HG02938 (cell line): ENCODE results near the gene GAS7.

ENCODE experiments used
- ATAC-seq: cut with Tn5 transposase; IDR thresholded peaks from one replicate; pipeline ENCODE4 v1.9.1; 2021; ENCODE audit warnings: mild to moderate bottlenecking, moderate library complexity; ENCODE audit not compliant: unreplicated experiment

GAS7 gene

GRCh38 chr17:10053782-10054540 lies 144.4 kb downstream of the GAS7 start:
- ATAC-seq: no peak

- ATAC-seq: no peak
Measured at GRCh38 chr17:10052106-10052813, 146.1 kb downstream of the GAS7 start.

DNA sequence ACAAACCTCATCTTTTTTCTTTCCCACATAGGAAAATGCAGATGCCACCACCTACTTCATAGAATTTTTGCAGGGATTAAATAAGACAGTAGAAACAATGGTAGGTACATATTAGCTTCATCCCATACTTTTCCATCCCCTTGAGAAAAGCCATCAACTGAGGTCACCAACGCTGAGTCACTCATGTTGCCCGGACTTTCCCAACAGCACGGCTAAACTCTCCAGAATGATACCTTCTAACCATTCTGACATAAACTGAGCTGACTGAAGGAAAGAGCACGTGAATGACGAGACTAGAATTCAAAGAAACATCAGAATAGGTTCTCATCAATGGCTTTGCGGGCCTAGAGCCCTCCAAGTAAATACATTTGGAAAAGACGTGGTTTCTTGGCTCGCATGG lies 147.3 kb downstream of the GAS7 start:
- ATAC-seq: peak; percentile 14

DNA sequence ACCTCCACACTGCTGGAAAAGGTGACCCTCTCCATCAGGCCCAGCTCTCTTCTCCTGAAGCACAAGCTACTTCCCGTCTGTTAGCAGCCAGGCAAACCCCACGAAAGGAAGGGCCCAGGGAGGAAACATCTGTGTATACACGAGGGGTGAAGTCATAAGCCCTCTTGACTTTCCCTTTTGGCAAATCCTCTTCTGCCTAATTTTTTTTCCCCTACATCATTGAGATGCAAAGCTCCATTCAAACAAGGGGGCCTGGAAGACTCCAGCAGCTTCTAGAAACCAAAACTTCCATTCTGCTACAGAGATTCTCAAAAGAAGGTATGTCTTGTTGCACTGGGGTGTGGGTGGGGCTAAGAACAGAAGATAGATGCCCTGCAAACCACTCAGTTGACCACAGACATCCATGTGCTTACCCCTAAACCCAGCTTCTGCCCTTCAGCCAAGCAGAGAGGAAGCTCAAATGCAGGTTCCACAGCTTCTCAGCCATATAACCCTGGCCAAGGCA lies 147.8 kb downstream of the GAS7 start:
- peak; percentile 36 for ATAC-seq

GRCh38 chr17:10048629-10049350 lies 149.6 kb downstream of the GAS7 start:
- no peak for ATAC-seq

DNA sequence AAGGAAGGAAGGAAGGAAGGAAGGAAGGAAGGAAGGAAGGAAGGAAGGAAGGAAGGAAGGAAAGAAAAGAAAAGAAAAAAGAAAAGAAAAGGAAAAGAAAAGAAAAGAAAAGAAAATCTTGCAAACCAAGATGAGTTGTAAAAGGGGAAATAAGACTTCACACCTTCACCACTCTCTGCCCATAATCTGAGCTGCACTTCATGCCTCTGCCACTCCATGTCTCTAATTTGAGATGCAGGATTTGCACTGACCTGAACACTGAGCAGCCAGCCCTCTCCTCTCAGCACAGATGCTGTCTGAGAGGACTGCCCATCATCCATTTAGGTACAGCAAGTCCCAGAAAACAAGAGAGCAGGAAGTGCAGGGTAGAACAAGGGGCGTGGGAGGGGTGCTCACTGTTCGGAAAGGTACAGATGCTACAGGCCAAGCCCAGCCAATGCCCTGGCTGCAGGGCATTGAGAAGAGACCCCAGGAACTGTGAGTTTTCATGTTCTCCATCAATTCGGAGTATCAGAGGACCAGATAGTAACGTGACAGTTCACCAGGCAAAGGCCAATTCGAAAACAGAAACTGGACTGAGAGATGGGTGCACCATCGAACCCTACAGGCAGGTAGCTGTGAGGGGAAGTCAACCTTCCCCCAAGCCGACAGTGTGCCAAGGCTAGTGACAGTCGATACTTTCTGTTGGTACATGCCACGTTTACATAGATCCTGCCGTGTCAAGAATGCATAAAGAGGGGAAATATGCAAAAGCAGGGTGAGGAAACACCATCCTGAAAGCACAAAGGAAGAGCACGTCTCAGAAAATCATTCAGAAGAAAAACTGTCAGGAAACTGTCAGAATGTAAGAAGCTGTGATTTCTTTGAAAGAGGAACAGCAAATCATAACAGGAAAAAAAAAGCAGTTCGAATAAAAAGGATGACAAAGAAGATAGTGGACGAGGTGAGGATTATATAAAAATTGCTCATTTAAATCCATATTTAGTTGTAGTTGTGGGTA lies 151.3 kb downstream of the GAS7 start:
- peak; percentile 51 for ATAC-seq

GRCh38 chr17:10045871-10046658 lies 152.3 kb downstream of the GAS7 start:
- ATAC-seq: no peak

DNA sequence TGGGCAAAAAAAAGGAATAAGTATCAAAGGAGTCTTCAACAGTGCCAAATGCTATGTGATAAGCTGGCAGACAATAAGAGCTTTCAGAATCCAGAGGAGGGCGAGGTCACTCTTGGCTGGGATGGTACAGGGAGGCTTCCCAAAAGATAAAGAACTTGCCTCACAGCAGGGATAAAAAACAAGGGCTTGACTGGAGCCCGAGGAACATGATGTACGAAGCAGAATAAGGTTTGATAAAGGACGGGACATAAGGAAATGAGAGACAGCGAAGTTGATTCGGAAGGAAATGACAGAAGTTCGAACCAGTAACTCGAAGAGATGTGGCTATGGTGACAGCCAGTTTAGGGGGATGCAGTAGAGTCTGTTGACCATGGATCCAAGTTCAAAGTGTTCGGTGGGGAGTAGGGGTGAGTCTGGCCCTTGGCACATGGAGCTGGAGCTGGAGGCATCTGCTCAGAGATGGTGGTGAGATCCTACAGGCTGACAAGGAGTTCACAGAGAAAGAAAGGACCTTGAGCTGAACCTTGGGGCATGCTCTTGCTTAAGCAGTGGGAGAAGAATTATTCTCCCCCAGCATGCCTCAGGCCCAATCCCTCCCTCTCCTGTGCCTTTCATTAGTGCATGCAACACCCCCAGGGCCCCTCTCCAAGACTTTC lies 155.7 kb downstream of the GAS7 start:
- ATAC-seq: no peak

DNA sequence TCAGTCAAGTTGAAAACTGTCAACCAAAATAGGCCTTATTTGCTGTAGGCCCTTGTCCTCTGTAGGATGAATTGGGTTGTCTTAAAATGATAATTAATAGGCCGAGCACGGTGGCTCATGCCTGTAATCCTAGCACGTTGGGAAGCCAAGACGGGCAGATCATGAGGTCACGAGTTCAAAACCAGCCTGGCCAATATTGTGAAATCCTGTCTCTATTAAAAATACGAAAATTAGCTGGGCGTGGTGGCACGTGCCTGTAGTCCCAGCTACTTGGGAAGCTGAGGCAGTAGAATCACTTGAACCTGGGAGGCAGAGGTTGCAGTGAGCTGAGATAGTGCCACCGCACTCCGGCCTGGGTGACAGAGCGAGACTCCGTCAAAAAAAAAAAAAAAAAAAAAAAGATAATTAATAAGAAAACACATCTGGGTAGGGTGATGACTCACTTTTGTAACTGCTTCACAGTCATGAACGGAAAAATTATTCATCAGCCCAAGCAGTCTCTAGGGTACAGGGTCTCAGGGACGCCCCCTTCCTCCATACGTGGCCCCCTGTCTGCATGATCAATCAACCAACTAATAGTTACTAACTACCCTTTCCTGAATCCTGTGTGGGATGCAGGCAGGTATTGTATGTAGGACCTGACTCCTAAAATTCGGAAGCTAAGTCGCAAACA lies 156.4 kb downstream of the GAS7 start:
- peak; percentile 30 for ATAC-seq

GRCh38 chr17:10041287-10041612 lies 157.2 kb downstream of the GAS7 start:
- peak; percentile 46 for ATAC-seq

GRCh38 chr17:10036511-10037061 lies 161.8 kb downstream of the GAS7 start:
- ATAC-seq: no peak

DNA sequence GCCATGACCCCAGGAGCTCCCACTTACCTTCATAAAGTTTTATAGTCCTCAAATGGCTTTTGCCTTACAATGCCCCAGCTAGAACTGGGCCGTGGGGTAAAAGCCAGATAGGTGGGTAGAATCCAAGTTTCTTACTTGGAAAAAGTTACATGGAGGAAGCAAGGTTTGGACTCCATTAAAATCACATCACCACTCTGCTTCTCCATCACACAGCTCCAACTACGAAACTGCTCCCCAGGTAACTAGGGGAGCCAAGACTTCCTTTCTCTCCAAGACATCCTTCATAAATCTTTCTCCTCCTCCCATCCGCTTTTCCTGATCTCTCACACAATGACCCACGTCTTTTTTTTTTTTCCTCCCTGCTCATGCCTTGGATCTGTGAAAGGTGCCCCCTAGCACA lies 162.5 kb downstream of the GAS7 start:
- no peak for ATAC-seq

DNA sequence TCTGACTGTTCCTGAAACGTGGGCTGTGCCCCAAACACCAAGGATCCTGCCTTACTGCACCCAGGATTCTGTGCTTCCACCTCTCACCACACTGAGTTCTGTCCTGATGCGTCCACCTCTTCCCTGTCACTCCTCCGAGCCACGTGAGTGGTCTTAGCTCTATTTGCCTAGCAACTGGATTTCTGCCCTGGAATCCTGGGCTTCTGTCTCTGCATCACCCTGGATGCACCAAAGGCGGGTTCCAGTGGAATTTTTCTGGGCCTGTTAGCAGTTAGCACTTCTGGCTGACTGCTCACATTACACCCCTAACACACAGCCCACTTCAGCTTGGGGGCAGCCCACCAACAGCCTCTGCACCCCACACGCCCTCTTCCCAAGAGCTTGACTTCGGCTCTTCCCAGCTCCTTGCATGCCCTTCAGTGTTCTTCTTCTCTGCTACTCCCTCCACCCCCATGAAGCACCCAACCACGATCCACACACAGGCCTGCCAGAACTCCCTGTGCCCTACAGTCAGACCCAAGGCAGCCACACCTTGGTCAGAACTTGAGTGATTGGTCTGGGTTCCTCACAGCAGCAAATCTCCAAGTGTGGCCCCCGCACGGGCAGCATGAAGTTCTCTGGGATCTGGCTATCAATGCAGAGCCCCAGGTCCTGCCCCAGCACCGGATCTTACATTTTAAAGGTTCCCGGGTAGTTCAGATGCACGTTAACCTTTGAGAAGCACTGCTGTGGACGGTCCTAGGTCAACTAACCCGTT lies 163.5 kb downstream of the GAS7 start:
- no peak for ATAC-seq

DNA sequence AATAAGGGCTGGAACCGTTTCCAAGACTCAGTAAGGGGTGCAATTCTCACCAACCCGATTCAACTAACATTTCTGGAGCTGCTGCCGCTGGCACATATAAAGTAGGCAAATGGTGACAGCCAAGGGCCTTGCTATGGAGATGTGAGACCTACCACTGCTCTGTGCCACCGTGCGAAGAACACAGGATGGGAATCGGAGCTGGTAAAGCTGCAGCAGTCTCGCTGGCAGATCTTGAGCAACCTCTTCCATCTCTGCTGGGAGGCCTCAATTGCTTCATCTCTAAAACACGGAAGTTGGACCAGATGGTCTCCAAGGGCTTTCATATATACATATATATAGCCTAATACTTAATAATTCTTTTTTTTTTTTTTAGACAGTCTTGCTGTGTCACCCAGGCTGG lies 164.4 kb downstream of the GAS7 start:
- peak; percentile 46 for ATAC-seq

DNA sequence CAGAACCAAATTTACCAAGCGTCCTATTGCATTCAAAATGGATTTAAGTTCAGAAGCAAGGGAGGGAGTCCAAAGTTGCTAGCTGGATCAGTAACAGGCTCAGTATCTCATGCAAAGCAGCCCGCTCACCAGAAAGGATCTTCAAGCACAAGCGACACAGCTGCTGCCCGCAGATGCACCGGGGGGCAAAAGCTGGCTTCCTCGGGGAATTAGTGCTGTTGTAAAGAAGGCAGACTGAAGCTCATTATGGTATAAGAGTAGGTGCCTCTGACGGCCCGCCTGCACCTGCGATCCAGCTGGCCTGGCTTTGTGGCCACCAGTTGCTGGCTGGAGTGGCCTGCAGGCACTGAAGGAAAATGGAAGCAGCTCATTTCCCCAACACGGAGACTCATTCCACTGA lies 165.0 kb downstream of the GAS7 start:
- ATAC-seq: peak; percentile 51

- no peak for ATAC-seq
Measured at GRCh38 chr17:10032118-10032852, 166.1 kb downstream of the GAS7 start.

DNA sequence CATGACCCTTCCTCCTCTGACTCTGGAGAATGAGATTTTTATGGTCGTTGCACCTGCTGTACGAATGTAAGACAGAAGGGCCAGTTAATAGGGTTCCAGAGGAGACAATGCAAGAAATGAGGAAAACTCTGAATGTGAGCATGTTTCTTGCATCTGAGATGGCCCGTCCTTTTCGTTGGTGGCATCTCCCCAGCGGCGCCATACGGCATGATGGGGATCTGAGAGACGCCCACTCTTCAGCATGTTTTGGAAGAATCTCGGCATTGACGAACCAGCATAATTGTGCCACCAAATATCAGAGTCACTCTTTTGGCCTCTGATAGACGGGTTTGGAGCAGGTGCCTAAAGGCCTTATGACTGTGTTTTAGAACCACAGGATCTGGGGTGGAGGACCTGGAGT lies 166.8 kb downstream of the GAS7 start:
- ATAC-seq: no peak
